DMS 273 (cell line): ENCODE data around the gene ANP32A.
"Not testable (repeated sequence)": the region's sequence is repeated elsewhere in the genome, so short reads cannot be mapped to it uniquely, and the experiment has no call there.

Source experiments
- DNase-seq: peaks from one replicate; lab custom pipeline; 2025; ENCODE audit not compliant: unreplicated experiment; lab: John Stamatoyannopoulos, UW

ANP32A gene

DNA sequence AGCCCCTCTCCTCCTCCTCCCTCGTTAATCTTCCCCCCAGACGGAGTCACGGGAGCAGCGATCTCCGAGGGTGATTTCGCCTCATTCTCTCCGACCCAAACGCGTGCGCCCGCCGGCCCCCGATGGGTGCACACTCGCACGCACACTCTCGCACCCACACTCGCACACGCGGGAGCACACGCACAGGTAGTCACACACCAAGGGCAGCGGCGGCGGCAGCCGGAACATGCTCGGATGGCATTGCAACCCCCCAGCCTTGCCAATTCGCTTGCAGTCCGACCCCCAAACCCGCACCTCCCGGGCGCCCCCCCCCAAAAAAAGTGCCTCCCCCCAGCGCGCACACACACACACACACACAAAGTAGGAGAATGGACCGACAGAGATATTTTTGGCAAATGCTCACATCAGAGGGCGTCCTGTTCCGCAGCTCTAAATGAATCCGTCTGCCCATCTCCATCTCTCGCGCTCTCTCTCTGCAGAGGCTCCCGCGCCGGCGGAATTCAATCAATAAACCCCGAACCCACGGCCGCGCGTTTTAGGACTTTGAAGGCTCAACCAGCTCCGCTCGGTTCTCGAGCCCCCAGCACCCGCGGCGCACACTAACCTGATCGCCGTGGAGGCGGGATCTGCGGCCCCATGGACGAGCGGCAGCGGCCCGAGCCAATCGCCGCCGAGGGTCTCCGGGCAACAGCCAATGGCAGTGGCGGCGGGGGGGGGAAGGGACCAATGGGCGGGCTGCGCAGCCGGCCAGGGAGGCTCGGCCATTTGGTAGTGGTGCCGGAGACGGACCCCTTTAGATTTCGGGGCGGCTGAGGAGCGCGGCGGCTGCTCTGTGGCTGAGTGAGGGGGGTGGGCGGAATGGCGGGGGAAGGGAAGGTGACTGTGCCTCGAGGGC lies at the start of gene ANP32A:
TSS of gene ANP32A (minus strand) at position 601 of the 895 bp plus-strand sequence. CDS start at position 457, 144 bp downstream.
- peak; percentile 96 for DNase-seq

DNA sequence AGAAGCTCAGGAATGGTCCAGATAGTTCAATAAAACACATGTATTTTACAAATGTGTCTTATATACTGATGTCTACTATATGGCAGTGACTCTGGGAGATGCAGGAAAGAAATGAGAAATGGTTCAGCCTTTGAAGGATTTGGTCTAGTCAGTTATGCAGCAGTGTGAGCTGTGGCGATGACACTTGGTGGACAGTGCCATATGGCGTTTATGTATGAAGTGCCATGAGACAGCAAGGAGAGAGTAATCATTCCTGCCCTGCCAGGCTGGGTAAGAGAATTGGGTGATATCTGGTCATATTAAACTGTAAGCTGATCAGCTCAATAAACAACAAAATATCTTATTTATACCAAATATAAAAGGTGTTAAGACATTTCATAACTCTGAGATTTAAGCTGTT lies 47.6 kb upstream of the ANP32A start:
- peak; percentile 30 for DNase-seq

DNA sequence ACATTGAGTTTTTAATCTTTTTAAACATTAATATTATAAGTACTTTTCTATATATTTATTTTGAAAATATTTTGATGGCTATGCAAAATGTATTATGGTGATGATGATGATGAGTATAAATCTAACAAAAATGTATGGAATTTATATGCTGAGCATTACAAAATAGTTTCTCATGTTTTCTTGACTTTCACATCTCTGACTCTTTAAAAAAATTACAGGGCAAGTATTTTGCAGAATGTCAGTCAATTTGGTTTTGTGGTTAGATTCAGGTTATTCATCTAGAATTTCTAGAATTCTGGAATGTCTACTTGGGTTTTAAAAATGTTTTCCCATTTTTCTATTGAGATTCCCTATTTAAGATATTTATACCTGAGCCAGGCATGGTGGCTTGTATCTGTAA lies 41.7 kb upstream of the ANP32A start:
- no peak for DNase-seq

DNA sequence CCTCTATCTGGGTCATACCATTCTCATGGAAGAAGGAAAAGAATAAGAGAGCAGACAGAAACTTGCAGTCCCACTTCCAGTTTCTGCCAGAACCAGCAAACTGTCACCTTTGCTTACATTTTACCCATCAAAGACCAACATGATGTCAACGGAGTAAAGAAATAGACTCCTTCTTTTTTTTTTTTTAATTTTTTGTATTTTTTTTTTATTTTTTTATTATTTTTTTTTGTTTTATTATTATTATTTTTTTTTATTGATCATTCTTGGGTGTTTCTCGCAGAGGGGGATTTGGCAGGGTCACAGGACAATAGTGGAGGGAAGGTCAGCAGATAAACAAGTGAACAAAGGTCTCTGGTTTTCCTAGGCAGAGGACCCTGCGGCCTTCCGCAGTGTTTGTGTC lies 38.0 kb upstream of the ANP32A start:
- DNase-seq: not testable (repeated sequence)

DNA sequence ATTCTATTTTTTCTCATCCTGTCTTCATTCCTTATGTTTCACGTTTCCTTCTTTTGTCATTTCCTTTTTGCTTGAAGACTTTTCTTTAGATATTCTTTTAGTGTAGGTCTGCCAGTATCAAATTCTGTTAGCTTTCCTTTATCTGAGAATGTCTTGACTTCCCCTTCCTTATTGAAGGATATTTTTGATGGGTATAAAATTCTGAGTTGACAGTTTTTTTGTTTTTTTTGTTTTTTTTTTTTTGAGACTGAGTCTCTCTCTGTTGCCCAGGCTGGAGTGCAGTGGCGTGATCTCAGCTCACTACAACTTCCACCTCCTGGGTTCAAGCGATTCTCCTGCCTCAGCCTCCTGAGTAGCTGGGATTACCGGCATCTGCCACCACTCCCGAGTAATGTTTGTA lies 36.7 kb upstream of the ANP32A start:
- DNase-seq: not testable (repeated sequence)

DNA sequence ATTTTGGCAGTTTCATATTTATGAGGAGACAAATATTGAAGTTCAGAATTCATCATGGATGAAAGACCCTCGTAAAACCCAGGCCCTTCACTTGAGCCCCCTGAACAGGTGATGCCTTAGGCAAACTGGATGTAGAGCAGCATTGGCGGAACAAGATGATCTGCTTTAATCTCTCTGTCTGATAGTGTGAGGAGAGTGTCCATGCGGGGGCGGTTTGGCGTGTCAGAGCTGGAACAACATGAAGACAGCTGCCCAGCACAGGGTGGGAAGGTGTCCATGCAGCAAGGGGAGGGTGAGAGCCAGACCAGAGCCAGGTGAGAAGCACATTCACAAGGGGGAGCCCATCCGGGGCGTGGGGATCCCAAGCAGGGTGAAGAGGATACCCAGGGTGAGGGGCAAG lies 31.8 kb upstream of the ANP32A start:
- DNase-seq: no peak

DNA sequence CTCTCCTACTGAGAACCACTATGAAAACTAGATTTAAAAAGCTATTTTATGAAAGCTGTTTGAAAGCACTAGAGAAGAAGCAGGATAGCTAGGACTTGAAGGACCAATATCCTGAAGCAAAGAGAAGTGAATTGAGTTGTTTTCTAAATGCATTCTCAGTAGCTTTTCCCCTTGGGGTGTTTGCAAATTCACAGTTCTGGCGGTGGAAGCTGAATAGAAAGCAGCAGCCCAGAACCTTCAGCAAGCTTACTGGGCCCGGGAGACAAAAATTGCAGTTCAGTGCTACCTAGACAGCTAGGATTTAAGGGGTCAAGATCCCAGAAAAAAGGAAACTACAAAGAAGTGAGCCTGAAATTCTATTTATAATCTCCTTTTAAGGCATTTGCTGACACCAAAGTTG lies 31.3 kb upstream of the ANP32A start:
- DNase-seq: no peak

DNA sequence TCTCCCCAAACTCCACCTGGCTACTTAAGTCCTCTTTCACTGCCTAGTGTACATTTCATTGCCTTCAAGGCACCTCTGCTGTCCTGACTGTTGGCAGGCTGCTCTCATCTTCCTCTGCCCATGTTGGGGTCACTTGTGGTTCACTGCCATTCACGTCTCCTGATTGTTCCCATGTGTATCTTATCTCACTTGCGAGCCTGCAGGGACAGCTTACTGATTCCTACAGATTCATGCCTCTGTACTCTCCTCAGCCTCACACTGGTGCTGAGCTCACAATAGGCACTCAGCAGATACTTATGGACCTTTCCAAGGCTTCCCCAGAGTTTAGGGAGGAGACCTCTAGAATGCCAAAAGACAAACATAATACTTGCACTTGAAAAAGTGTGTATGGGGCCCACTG lies 28.8 kb upstream of the ANP32A start:
- no peak for DNase-seq

DNA sequence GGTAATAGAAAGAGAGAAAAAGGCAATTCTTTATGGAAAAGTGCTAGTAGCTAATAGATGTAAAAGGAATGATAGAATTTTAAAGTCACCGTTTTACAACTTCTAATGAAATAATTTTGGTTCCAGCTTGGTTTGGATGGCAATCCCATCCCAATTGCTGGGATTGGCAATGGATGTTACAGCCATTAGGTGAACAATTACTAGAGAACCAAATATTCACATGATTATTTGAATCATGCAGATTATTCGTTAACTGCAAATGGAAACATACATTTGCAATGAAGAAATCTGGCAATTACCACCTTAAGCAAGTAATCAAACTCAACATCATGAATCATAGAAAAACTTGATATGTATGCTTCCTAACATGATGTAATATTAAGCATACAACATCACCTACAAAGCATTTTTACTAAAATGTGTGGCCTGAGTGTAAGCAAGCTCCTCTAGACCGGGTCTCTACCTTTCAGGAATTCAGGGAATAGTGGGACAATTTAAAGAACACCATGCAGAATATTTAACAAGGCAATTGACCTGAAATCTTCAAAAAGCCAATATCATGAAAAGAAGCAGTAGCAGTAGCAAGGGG lies 26.2 kb upstream of the ANP32A start:
- DNase-seq: no peak

DNA sequence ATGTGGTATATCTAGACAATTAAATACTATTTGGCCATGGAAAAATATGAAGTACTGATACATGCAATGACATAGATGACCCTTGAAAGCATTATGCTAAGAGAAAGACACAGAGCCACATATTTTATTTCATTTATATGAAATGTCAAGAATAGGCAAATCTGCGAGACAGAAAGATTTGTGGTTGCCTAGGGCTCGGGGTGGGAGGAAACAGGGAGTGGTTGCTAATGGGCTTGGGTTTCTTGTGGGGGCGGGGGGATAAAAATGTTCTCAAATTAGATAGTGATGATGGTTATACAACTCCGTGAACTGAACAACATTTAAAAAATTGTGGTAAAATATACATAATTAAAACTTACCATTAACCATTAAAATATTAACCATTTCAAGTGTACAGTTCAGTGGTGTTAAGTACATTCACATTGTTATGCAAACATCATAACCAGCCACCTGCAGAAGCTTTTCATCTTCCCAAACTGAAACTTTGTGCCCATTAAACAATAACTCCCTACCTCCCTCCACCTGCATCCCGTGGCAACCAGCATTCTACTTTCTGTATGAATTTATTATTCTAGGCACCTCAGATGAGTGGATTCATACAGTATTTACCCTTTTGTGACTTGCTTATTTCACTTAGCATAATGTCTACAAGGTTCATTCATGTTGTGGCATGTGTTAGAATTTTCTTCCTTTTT lies 24.3 kb upstream of the ANP32A start:
- DNase-seq: no peak

DNA sequence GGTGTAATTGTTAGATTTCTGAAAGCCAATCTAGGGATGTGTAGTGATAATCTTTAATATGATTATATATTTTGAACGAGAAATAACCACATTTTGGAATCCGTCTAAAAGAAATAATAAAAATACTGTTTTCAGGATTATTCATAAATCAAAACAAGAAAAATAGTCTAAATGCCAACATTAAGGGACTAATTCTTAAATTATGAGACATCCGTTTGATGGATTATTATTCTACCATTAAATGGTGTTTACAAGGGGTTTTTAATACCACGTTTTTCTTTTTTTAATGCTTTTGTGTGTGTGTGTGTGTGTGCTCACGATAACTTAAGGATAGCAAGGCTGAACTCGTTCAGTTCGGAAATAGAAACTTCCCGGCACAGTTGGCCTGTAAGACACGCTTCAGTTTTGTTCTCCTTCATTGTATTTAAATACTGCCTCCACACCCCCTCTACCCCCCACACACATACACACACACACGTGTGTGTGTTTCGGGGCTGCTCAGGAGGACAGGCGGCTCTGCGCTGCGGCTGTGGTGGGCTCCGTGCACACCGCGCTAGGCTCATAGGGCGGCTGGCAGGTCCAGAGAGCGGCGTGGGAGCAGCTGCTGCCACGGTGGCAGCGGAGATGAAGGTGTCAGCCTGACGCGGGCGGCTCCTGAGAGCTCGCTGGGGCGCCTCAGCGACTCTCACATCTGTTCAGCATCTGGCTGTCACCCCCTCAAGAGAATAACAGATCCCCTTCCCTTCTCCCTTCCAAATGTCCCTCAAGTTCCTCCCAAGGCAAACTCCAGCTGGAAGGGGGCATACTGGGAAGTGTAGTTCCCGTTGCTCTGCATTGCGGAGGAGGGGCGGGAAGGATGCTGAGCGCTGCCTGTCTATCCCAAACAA lies 23.0 kb upstream of the ANP32A start:
- peak; percentile 71 for DNase-seq

DNA sequence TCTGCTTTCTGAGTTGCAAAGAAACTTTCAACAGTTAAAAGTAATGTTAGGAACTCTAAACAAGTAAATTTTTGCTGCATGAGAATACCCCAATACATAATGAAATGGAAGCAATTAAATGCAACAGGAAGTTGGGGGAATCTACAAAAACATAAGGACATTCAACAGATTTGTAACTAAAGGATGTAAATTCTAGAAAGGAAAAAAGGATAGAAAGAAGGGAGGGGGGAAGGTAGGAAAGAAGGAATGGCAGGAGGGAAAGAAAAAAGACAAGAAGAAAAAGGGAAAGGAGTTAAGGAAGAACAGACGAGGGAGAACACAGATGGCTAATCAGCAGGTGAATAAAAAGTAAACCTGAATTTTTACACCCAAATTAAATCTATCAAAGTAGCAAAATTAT lies 22.3 kb upstream of the ANP32A start:
- no peak for DNase-seq

DNA sequence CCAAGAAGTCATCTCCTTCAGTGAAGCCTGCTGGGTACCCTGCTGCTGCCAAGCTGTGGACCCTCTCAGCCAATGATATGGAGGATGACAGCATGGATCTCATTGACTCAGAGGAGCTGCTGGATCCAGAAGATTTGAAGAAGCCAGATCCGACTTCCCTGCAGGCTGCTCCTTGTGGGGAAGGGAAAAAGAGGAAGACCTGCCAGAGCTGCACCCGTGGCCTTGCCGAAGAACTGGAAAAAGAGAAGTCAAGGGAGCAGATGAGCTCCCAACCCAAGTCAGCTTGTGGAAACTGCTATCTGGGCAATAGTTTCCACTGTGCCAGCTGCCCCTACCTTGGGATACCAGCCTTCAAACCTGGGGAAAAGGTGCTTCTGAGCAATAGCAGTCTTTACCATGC lies 13.7 kb upstream of the ANP32A start:
- no peak for DNase-seq

DNA sequence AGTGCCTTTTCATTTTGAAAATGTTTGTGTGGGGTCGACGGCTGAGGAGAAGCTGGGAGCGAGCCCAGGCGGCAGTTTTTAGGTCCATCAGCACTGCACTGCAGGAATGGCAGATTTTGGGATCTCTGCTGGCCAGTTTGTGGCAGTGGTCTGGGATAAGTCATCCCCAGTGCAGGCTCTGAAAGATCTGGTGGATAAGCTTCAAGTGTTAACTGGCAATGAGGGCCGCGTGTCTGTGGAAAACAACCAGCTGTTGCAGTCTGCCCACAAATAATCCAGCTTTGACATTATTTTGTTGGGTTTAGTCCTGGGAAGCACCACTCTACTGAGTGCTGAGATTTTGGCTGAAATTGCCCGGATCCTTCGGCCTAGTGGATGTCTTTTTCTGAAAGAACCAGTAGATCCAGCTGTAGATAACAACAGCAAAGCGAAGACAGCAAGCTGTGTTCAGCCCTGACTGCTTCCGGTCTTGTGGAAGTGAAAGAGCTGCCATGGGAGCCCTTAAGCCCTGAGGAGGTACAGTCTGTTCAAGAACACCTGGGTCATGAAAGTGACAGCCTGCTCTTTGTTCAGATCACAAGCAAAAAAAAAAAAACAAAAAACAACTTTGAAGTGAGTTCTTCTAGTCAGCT lies 13.1 kb upstream of the ANP32A start:
- DNase-seq: no peak

DNA sequence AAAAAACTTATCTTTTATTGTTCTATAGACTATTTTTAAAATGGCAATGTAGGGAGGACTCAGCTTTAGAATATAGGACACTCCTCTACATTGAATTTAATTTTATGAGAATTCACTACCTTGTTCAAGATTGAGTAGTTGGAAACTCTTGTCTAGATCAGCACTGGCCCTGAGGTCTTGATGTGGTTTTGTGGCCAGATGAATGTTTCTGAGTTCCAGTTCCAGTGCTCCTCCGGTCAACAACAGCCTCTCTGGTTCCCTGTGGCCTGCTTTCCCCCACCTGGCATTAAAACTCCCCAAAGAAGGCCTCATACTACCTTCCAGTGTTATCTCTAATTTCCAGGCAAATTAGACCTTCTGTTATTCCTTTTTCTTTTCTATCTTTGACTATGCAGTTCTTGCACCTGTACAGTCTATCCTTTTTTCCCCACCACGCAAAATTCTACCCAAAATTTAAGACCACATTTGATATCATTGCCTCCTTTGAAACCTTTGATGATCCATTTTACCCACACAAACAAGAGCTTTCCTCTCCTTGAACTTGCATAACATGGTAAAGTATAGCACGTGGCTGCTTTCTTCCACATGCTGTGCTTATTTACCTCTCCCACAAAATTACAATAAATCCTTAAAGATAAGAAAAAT lies 9.6 kb upstream of the ANP32A start:
- no peak for DNase-seq

DNA sequence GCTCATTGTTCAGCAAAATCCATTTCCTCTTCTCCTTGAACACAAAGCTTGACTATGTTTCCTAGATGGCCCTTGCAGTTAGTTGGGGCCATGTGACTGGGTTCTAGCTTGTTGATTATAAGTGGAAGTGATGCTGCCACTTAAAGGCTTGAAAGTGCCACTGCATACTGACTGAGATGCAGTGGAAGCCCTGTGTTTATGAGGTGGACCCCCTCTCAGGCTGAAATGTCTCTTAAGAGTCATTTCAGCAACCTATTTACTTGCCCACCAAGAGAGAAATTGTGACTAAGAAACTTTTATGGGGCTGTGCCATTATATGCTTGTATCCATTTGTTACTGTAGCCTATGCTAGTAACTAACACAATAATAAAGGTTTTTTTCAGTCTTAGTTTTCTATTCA lies 8.4 kb upstream of the ANP32A start:
- peak; percentile 38 for DNase-seq

DNA sequence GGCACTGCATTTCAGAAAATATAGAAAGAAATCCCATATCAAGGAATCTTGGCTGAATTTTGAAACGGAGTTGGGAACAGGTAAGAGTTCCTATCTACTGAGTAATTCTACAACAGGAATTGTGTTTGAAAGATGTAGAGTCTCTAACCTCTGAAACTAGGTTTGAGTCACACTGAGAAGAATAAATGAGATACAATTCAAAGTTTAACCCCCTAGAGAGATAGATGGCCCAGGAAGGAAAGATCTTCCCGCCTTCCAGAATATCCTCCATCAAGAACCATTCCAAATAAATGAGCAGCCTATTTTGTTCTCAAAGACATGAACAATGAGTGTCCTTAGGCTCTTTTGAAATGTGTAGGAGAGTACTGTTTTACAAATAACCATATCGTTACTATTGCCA lies 2.9 kb upstream of the ANP32A start:
- DNase-seq: no peak

DNA sequence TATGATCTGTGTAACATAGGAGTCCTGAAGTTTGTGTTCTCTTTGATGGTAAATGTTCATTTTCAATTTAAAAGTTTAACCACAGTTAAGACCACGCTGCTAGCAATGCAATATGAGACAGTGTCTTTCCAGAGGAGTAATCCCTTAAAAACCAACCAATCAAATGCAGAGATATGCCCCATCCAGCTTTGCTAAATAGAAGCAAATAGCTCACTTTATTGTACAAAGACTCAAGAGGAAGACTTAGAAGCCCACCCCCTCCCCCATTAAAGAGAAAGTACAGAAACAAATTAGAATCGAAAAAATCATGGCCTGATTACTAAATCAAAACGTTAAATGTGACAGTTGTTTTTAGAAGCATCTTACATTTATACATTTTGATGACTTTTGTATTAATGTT lies 2.1 kb upstream of the ANP32A start:
- DNase-seq: peak; percentile 13

DNA sequence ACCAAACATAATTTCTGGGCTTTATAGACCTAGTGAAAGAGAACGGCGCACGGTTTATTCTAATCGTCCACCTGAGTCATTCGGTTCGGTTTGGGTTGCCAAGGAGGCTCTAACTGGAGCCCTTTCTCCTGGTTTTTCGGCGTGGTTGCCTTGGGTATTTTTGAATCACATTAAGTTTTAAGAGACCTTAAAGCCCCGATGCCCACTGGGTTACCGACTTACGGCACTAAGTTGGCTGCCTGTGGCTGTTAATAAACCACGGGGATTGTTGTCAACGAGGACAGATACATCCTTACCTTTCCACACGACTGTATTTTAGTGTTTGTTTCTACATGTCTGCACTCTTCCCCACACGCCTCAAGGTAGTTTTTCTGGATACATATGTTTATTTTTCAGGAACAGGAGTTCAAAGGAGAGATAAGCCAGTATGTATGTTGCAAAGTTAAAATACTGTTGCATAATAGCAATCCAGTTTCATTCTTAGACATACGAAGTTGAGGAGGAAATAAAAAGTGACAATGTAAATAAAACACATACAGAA lies 1.2 kb upstream of the ANP32A start:
- DNase-seq: peak; percentile 57
